ENCODE data around the gene HOPX. TPM values are rescaled to one million over a fixed set of nuclear protein-coding genes. Genes with fewer than 3 reads are reported as not detected.

HOPX gene
- total and polyA plus RNA-seq, 2 of the 8 experiments (the other 6 are each of a cell fraction or from before 2014, with no cell fraction given): not detected

GRCh38 chr4:56654238-56654632 is 26.9 kb downstream of the HOPX start:
- Histone ChIP-seq H3K14ac (ENCODE audit: insufficient read length) (no peak overlapping the region), H3K18ac (ENCODE audit: extremely low read depth, low read length) (no peak overlapping the region), H3K4ac (replicated peaks; ENCODE audit: insufficient read length, low read depth, low read length) (no peak overlapping the region), H3K56ac (replicated peaks; ENCODE audit: insufficient read length, low read depth, low read length) (no peak overlapping the region), H3K79me2 (ENCODE audit: control insufficient read depth in 1 of 2, insufficient read depth in 2 of 2, low read length in 2 of 2) (no peaks in the 10 kb centered on the region), H2BK5ac (ENCODE audit: low read depth, low read length) (no peak overlapping the region), H2AK5ac (ENCODE audit: low read depth, low read length) (no peak overlapping the region), H3K79me1 (ENCODE audit: low read depth, low read length) (no peaks in the 10 kb centered on the region), H4K5ac (ENCODE audit: insufficient read length, low read depth, low read length) (no peak overlapping the region), H3K9ac (replicated peaks in 1 of 4; ENCODE audit: extremely low read depth in 1 of 4, low read depth in 3 of 4, low read length in 3 of 4) (no peak overlapping the region), H4K8ac (ENCODE audit: extremely low read depth, insufficient read depth, low read length) (no peak overlapping the region), H2AFZ (ENCODE audit: low read length) (no peak overlapping the region), H3K23me2 (ENCODE audit: low read depth, low read length) (peaks cover 7% of the 10 kb centered on the region; the same call in 1 of the 2 replicates), H3K4me2 (ENCODE audit: insufficient read depth in 1 of 2, low read depth in 2 of 2, low read length in 2 of 2) (no peak overlapping the region; a peak in 1 of 4 replicates), H3K36me3 (ENCODE audit: control insufficient read depth in 2 of 4, insufficient read depth in 4 of 4, low read length in 3 of 4) (peaks cover 0 to 5% (median 0%) of the 10 kb centered on the region in 4 experiments; a peak in 1 of 8 replicates), H2BK20ac (ENCODE audit: low read length) (no peak overlapping the region), H2BK15ac (ENCODE audit: low read length) (no peak overlapping the region), H3K4me1 (replicated peaks in 1 of 4; ENCODE audit: control insufficient read depth in 3 of 4, insufficient read depth in 4 of 4, low read length in 3 of 4) (peaks cover 0 to 13% (median 2%) of the 10 kb centered on the region in 4 experiments; a peak in 4 of 7 replicates), H2BK120ac (replicated peaks; ENCODE audit: low read depth, low read length) (no peak overlapping the region), H3K27me3 (replicated peaks in 1 of 4; ENCODE audit: control insufficient read depth in 3 of 4, extremely low read depth in 1 of 4, insufficient read depth in 3 of 4, low read length in 3 of 4) (peaks cover 42 to 59% (median 55%) of the 10 kb centered on the region in 4 experiments), H4K91ac (replicated peaks; ENCODE audit: insufficient read length, low read length) (no peak overlapping the region), H4K20me1 (replicated peaks in 1 of 2; ENCODE audit: control insufficient read depth in 1 of 2, insufficient read depth in 2 of 2, low read length in 2 of 2) (peaks cover 0 to 3% of the 10 kb centered on the region in 2 experiments), H3K27ac (ENCODE audit: low read depth, low read length) (no peak overlapping the region), H3K9me3 (ENCODE audit: insufficient read depth in 2 of 2, low read depth in 1 of 2, low read length in 1 of 2) (no peaks in the 10 kb centered on the region), H3K23ac (ENCODE audit: insufficient read length) (no peak overlapping the region), H2BK12ac (ENCODE audit: low read depth, low read length) (no peak overlapping the region), H3K4me3 (ENCODE audit: extremely low read depth in 1 of 4, insufficient read depth in 2 of 4, low read depth in 3 of 4, low read length in 4 of 4) (no peak overlapping the region)
- FAIRE-seq (no peak), DNase-seq (ENCODE audit: low read depth in 1 of 2, low spot score in 2 of 2) (no peak)
- ChIA-PET POLR2A (ENCODE audit: partially characterized antibody) (interaction anchor here (1.0 to 1.6 kb wide), 2 partner anchors 10 to 149 kb away, joined by 3 read pairs; no protein-coding TSS in a partner anchor), CTCF (ENCODE audit: partially characterized antibody) (interaction anchor here (0.9 to 5.8 kb wide), 8 partner anchors 10 to 187 kb away, joined by 3 to 34 read pairs (median 4); no protein-coding TSS in a partner anchor)
- WGBS, 2 experiments (ENCODE audit: extremely low coverage in 1 of 2, insufficient coverage in 1 of 2, insufficient read length in 1 of 2, insufficient replicate concordance in 2 of 2, low coverage in 1 of 2, low lambda C conversion rate in 2 of 2, missing lambda C conversion rate in 1 of 2): 87% methylated on average over 4 of the region's 4 CpGs; no CpG with 5 or more reads in 1 of the 2 experiments
- TF ChIP-seq CBX5 (IDR thresholded peaks at IDR 0.05; ENCODE audit: low read depth, low read length): no peak

Data from H1 (cell line).